HG03159 (cell line): ENCODE results near the gene B9D2.
"Not testable (repeated sequence)": the region's sequence is repeated elsewhere in the genome, so short reads cannot be mapped to it uniquely, and the experiment has no call there.

ENCODE experiments used
- ATAC-seq: cut with Tn5 transposase; IDR thresholded peaks from one replicate; pipeline ENCODE4 v1.9.1; 2021; ENCODE audit warnings: mild to moderate bottlenecking, moderate library complexity; ENCODE audit not compliant: unreplicated experiment

Gene B9D2, protein sequence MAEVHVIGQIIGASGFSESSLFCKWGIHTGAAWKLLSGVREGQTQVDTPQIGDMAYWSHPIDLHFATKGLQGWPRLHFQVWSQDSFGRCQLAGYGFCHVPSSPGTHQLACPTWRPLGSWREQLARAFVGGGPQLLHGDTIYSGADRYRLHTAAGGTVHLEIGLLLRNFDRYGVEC

DNA sequence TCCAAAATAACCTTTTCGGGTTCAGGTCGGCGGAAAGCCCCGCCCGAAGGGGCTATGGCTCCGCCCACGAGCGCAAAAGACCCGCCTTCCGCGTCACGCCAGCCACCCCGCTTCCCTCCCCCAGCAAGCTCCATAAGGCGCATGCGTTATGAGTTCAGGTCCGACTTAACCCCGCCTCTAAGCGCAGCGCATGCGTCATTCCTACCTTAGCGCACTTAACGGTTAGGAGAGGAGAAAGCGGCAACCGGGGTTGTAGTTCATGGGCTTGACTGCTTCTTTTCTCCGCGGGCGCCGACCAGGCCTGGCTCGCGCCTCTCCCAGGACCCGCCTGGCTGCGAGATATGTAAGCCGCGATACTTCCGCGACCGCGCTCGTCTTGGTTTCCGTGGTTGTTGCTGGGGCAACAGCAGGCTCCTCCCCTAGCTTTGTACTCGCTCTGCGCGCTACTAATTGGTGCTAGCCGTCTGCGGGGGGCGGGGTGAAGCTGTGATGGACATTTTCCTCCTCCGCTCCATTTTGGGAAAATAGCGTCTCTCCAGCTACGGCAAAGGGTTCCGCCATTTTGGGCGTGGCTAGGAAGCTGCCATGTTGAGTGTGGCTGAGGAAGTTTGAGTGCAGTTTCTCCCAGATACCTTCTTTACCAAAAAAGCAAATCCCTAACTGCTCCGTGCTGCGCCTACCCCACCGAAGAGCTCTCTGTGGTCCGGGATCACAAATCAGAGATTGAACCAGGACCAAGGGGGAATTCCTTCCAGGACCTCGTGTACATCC lies at the start of gene B9D2:
TSS of gene B9D2 (minus strand) at position 397 of the 771 bp plus-strand sequence. CDS start 630 bp downstream, outside the sequence.
- peak; percentile 80 for ATAC-seq

DNA sequence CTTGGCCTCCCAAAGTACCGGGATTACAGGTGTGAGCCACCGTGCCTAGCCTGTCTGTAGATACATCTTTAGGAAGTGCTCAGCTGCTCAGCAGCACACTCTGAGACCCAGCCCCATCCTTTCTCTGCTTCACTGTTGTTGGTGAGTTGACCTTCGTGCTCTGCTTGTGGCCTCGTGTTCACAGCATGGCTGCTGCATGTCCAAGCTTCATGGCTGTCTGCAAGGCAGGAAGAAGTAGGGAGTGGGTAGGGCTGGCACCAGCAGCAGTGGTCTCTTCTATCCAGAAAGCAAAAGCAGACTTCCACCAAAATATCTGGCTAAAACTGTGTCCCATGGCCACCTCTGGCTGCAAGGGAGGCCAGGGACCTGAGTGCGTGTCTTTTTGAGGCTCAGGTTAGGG lies 49.0 kb upstream of the B9D2 start:
- ATAC-seq, result no peak

- no peak for ATAC-seq
Observed at GRCh38 chr19:41411968-41412265, 48.0 kb upstream of the B9D2 start.

DNA sequence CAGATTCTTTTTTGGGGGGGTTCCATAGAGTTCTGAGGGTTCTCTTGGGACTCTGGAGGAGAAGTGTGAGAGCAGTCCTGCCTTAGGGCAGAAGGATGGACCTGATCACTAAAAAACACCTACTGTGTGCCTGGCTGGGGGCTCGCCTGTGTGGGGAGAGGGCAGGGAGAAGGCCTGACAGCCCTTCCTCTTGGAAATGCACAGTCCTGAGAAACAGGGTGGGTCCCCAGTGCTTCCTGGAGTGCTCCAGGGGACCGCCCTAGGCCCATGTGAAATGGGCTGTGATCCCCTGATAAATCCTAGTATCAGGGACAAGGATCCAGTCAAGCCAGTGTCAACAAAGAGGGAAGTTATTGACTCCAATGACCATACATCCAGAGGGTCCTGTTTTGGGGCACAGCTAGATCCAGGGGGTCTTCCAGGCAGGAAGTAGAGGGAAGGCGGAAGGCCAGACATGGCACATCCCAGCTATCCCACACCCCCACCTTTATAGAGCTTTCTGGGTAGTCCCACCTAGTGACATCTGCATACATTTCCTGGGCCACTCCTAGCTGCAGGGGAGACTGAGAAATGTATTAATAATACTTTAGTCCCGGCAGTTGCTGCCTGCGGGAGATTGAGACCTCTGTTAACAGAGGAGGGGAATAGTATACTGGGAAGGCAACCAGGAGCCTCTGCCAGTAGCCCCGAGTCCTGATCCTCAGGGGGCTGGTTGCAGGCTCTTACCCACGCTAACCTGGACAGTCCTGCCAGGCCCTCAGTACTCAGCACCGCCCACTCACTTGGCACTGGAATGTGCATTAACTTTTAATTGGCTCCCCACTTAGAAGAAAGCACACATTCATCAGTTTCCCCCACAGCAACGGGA lies 47.4 kb upstream of the B9D2 start:
- no peak for ATAC-seq

DNA sequence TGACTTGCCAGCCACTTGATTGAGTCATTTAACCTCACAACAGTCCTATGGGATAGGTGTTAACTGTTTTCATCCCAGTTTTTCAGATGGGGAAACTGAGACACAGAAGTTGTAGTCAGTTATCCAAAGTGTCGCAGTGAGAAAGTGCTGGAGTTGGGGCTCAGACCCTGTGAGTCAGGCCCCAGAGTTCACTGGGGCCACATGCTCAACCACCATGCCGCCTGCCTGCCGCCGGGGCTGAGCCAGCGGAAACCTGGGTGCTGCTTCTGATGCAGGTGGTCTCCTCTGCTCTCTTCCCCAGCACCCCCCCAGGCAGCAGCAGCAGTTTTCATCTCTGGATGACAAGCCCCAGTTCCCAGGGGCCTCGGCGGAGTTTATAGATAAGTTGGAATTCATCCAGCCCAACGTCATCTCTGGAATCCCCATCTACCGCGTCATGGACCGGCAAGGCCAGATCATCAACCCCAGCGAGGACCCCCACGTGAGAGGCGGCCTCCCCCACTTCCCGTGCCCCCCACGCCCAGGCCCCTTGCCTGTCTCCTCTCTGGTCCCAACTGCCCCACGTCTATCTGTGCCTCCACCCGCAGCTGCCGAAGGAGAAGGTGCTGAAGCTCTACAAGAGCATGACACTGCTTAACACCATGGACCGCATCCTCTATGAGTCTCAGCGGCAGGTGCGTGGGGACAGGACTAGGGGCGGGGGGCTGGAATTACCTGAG lies 46.5 kb upstream of the B9D2 start:
- ATAC-seq, result no peak

DNA sequence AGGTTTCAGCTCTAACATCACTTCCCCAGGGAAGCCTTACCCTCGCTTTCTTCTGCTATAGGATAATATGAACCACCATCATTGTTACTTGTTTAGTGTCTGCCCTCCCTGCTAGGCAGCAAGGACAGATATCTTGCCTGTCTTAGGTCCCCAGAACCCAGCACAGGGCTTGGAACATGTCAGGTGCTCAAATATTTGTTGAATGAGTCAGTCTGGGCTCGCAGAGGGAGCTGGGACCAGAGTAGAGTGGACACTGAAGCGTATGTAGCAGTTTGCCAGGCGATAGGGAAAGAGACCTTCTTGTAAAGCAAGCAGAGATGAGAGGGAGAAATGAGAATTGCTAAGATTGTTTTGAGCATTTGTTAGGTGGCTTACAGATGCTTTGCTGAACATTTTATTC lies 45.3 kb upstream of the B9D2 start:
- ATAC-seq, result no peak

DNA sequence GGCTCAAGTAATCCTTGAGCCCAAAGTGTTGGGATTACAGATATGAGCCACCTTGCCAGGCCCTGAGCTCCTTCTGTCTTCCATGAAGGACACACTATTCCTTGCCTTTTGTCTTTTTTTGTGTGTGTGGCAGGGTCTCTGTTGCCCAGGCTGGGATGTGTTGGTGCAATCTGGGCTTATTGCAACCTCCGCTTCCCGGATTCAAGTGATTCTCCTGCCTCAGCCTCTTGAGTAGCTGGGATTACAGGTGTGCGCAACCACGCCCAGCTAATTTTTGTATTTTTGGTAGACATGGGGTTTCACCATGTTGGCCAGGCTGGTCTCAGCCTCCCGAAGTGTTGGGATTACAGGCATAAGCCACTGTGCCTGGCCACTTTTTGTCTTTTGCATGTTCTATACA lies 44.9 kb upstream of the B9D2 start:
- ATAC-seq, result not testable (repeated sequence)

DNA sequence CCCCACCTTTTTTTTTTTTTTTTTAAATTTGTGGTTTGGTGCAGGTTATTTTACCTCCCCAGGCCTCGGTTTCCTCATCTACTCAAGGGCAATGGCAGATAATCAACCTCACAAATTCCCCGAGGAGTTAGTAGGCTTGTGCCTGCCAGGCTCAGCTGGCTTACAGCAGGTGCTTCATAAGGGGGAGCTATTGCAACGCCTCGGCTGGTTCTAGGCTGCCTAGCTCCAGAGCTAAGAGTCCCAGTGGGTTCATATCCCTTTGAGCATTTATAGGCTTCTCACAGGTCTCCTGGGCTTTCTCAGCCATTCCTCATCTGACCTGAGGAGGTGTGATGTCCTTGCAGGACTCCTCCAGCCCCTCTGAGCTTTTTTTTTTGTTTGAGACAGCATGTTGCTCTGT lies 44.3 kb upstream of the B9D2 start:
- no peak for ATAC-seq

GRCh38 chr19:41407271-41407670 lies 43.3 kb upstream of the B9D2 start:
- no peak for ATAC-seq

- ATAC-seq, result no peak
Observed at GRCh38 chr19:41405776-41406175, 41.8 kb upstream of the B9D2 start.

DNA sequence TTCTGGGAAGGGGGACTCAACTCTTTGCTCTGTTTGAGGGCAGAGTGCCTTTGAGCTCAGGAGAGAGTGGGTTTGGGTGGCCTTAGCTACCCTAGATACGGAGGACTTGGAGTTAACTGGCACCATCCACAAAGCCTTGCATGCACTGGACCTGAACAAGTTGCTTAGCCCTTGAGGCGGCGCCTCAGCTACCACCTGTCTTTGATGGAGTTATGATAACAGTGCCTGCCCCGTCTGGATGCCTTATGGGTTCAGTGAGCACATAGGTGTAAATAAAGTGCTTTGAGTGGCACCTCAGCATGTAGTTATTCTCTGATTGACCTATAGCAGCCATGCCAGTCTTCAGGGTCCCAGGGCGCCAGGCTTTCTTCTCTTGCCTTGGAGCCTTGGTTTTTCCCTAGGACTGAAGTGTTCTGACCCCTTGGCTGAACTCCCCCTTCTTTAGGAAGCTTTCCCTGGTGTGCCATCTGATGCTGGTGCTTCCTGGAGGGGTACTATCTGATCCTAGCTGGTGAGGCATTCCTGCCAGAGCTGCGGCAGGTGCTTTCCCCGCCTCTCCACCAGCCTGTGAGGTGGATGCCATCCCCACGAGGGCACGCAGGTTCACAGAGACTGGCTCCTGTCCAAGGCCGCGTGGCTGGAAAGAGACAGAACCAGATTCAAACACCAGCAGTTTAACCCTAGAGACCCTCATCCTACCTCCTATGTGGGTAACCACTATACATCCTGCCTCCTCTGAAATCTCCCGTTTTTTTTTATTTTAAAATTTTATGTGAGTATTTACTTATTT lies 39.4 kb upstream of the B9D2 start:
- ATAC-seq, result no peak

- no peak for ATAC-seq
Observed at GRCh38 chr19:41402010-41402409, 38.1 kb upstream of the B9D2 start.

- ATAC-seq, result no peak
Observed at GRCh38 chr19:41401483-41401882, 37.5 kb upstream of the B9D2 start.

GRCh38 chr19:41399525-41399924 lies 35.6 kb upstream of the B9D2 start:
- ATAC-seq, result no peak

DNA sequence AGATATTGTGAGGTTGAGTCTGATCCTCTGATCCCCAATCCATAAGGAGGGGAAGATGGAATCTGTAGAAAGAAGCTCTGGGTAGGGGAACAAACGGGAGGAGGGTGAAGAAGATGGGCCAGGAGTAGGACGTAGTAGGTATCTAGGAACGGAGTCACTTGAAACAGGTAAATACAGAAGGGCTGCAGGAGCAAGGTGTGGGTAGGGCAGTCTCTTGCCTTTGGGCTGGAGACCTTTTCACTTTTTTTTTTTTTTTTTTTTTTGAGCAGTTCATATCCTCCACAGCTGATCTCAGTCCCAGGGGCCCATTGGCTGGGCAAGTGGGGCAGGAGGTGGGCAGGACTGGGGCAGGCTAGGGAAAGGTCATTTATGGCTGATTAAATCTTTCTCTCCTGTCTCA lies 35.1 kb upstream of the B9D2 start:
- no peak for ATAC-seq

DNA sequence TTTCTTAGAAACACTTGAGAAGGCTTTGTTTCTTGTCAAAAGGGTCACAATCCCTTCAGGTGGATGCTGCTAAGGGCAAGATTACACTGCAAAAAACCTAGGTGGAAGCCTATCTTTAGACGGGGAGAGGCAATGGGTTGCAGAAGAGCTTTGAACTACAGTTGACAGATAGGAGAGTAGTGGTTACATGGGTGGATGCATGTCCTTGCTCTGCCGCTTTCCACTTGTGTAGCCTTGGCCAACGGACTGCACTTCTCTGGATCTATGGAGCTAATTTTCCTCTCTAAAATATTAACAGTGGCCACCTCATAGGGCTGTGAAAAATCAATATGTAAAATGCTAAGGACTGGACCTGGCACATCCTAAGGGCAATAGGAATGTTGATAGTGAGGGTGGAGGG lies 34.6 kb upstream of the B9D2 start:
- no peak for ATAC-seq

- ATAC-seq, result no peak
Observed at GRCh38 chr19:41398050-41398418, 34.1 kb upstream of the B9D2 start.

DNA sequence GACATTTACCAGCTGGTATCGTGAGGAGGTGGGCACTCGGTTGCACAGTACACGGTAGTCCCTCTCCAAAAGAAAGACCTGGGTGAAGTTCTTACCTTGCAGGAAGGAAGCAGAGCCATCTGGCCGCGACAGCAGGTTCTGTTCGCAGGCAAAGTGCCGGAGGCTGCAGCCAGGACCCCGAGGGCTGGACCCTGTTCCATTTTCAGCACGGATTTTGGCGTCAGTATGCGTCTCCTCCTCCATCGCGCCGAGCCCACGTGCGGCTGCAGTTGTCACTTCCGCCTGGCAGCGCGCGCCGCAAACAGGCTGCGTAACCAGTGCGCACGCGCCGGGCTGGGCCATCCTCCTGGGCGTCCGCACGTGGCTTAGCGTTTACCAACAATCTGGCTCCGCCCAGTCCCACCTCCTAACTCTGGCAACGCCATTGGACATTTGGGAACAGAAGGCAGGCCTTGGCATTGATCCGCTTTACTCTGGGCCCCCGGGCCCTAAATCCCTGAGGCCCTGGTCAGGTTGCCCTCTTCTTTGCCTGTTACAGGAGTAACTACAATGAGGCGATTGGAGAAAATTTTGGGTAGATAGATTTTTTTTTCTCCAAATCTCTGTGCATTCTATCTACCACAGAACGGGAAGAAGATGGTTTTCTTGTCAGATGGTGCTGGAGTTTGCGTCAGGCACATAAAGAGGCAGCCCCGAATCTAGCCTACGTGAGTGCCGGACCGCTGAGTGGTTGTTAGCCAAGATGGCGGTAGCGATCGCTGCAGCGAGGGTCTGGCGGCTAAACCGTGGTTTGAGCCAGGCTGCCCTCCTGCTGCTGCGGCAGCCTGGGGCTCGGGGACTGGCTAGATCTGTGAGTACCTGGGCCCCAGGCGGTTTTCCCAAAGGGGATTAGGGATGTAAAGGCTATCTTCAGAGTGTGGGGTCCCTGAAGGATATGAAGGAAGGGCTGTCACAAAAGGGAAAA lies 33.4 kb upstream of the B9D2 start, which contains the start of the genes BCKDHA and EXOSC5:
TSS of gene BCKDHA (plus strand) at position 733 of the 964 bp plus-strand sequence. CDS start at position 743, 10 bp downstream.
TSS of gene EXOSC5 (minus strand) at position 274 of the 964 bp plus-strand sequence. CDS start at position 243, 31 bp downstream.
- peak; percentile 86 for ATAC-seq

- ATAC-seq, result no peak
Observed at GRCh38 chr19:41395355-41395754, 31.4 kb upstream of the B9D2 start.
